Liver (tissue), 9 donors: ENCODE results near the gene PPY. TPM values are rescaled to one million over a fixed set of nuclear protein-coding genes. Genes with fewer than 3 reads are reported as not detected.

Experiments
- DNase-seq: peaks from one replicate; pipeline ENCODE4 v3.0.0-alpha.2; 2017; ENCODE audit warnings: low spot score
- H3K27ac ChIP-seq, 2 donors: one replicate each; pipeline ENCODE4 v1.7.0; 2013; ENCODE audit warnings: inconsistent platforms in 2 of 2, low read length in 2 of 2, control low read depth in 1 of 2, low read depth in 1 of 2, mild to moderate bottlenecking in 1 of 2
- H3K27me3 ChIP-seq, 4 donors: one replicate each; pipeline versions ENCODE4 v1.6.1 to v1.7.0; 2013; ENCODE audit warnings: low read length in 3 of 4, inconsistent platforms in 1 of 4, mild to moderate bottlenecking in 1 of 4, moderate library complexity in 1 of 4; ENCODE audit not compliant: control insufficient read depth in 4 of 4, insufficient read depth in 4 of 4
- H3K36me3 ChIP-seq, 4 donors: one replicate each; pipeline versions ENCODE4 v1.6.1 to v1.7.0; 2013; ENCODE audit warnings: low read length in 3 of 4, mild to moderate bottlenecking in 3 of 4, low read depth in 1 of 4, moderate library complexity in 1 of 4; ENCODE audit not compliant: control insufficient read depth in 4 of 4, insufficient read depth in 3 of 4
- H3K4me1 ChIP-seq, 4 donors: one replicate each; pipeline versions ENCODE4 v1.6.1 to v1.7.0; 2013; ENCODE audit warnings: low read length in 3 of 4, mild to moderate bottlenecking in 3 of 4, moderate library complexity in 1 of 4; ENCODE audit not compliant: control insufficient read depth in 4 of 4, insufficient read depth in 4 of 4
- H3K4me3 ChIP-seq, 3 donors: one replicate each; pipeline versions ENCODE4 v1.6.1 to v1.7.0; 2013; ENCODE audit warnings: low read length in 3 of 3, control low read depth in 1 of 3, low read depth in 1 of 3, mild to moderate bottlenecking in 1 of 3
- H3K9ac ChIP-seq, 2 donors: one replicate each; pipeline ENCODE4 v1.7.0; 2013; ENCODE audit warnings: low read length in 2 of 2, mild to moderate bottlenecking in 2 of 2, moderate library complexity in 2 of 2, control low read depth in 1 of 2, low read depth in 1 of 2
- H3K9me3 ChIP-seq, 4 donors: one replicate each; pipeline versions ENCODE4 v1.6.1 to v1.7.0; 2013; ENCODE audit warnings: low read length in 3 of 4; ENCODE audit not compliant: control insufficient read depth in 4 of 4
- EGR1 ChIP-seq, 2 donors: IDR thresholded peaks; 2 replicates each; pipeline ENCODE4 v1.6.1; 2016 to 2018; ENCODE audit warnings: antibody characterized with exemption in 2 of 2, low read depth in 2 of 2
- FOXA1 ChIP-seq: IDR thresholded peaks from 2 replicates; pipeline ENCODE4 v1.6.1; 2016; ENCODE audit warnings: antibody characterized with exemption
- FOXA2 ChIP-seq: IDR thresholded peaks from 2 replicates; pipeline ENCODE4 v1.6.1; 2016; ENCODE audit warnings: antibody characterized with exemption
- GABPA ChIP-seq, 2 donors: IDR thresholded peaks in 1 of 2; conservative IDR thresholded peaks in 1 of 2; 2 replicates each; pipeline ENCODE4 v1.6.1; 2016; ENCODE audit warnings: antibody characterized with exemption in 2 of 2, mild to moderate bottlenecking in 1 of 2, moderate library complexity in 1 of 2
- HNF4G ChIP-seq: IDR thresholded peaks from 2 replicates; pipeline ENCODE4 v1.6.1; 2016; ENCODE audit warnings: antibody characterized with exemption
- JUND ChIP-seq, 2 donors: IDR thresholded peaks; 2 replicates each; pipeline ENCODE4 v1.6.1; 2016; ENCODE audit warnings: antibody characterized with exemption in 2 of 2
- MAX ChIP-seq: IDR thresholded peaks from 2 replicates; pipeline ENCODE4 v1.6.1; 2016; ENCODE audit warnings: antibody characterized with exemption
- NR2F2 ChIP-seq: IDR thresholded peaks from 2 replicates; pipeline ENCODE4 v1.6.1; 2016; ENCODE audit warnings: antibody characterized with exemption
- REST ChIP-seq: IDR thresholded peaks from 2 replicates; pipeline ENCODE4 v1.6.1; 2016; ENCODE audit warnings: antibody characterized with exemption, mild to moderate bottlenecking
- SP1 ChIP-seq: IDR thresholded peaks from 2 replicates; pipeline ENCODE4 v1.6.1; 2018; ENCODE audit warnings: antibody characterized with exemption, mild to moderate bottlenecking
- TAF1 ChIP-seq: conservative IDR thresholded peaks from 2 replicates; pipeline ENCODE4 v1.6.1; 2016; ENCODE audit warnings: antibody characterized with exemption, mild to moderate bottlenecking
- ZBTB33 ChIP-seq: IDR thresholded peaks from 2 replicates; pipeline ENCODE4 v1.6.1; 2016; ENCODE audit warnings: antibody characterized with exemption
- WGBS: extraction: QIAGEN DNeasy Blood & Tissue Kit; methylation state at CpG from one replicate; pipeline ENCODE4 v1.1.7; 2013; 5-methylcytosine and 5-hydroxymethylcytosine counted together
- polyA plus RNA-seq, 2 donors: library from polyadenylated mRNA; stranded (reverse) in 1 of 2; unstranded in 1 of 2; fragments of 200-250 nt in 1 of 2; fragments of >200 nt in 1 of 2; fragmentation: Nextera tagmentation in 1 of 2; extraction: Ambion mirVana in 1 of 2; gene quantifications; one replicate each; pipeline versions ENCODE4 v1.2.1 to v1.2.3, GENCODE V29; 2013 to 2015
- total RNA-seq, 2 donors: library from RNA; depleted of rRNA; stranded (reverse); fragments of >200 nt; gene quantifications; one replicate each; pipeline ENCODE4 v1.2.3, GENCODE V29; 2014
- TF ChIP-seq, protein P1 (sequence below): fragments of 150-350 bp; IDR thresholded peaks from 2 replicates; pipeline ENCODE4 v1.5.1; 2017; ENCODE audit warnings: improper control_type of control experiment, low read depth, low read length; ENCODE audit not compliant: missing input control
- donor health status: healthy.
- donor health status: healthy.
- donor health status: healthy.
- donor health status: healthy.
- donor health status: healthy.

Gene PPY
- total and polyA plus RNA-seq, 4 donors = not detected

DNA sequence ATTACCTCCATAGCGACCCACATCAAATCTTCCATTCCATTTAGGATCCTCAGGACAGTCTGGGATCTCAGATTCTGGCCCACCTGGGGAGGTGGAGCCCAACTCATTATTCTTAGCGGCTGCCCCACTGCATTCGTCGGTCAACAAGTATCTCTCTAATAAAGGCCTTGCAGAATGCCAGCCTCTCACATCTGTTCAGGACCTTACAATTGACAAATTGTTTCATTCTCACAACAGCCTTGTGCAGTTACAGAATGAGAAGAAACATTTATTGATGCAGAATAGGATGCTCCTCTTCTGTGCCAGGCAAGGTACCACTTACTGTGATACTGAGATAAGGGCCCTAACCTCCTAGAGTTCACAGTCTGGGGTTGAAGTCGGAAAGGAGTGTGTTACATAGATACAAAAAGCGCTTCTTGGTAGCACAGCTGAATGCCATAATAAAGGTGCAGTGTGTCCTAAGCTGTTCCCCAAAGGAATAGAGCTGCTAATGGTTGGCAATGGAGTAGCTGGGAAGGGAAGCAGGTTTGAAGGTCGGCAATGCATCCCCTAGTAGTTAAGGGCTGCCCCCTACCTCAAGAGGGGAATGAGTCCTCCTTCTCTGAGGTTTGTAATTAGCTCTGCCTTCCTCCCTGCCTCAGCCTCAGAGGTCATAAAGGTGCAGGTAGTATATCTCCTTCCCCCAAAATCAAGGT lies 32.6 kb downstream of the PPY start:
- H3K9me3 ChIP-seq = no peaks in the 10 kb centered on the region
- H3K27ac ChIP-seq = no peak overlapping the region
- WGBS = 59% methylated on average over 7 of the region's 7 CpGs
- TF ChIP-seq GABPA (IDR thresholded peaks at IDR 0.05 in 1 of 2, conservative IDR thresholded peaks at IDR 0.05 in 1 of 2) (no peak), NR2F2 (no peak), REST (no peak), ZBTB33 (no peak), EGR1 (IDR thresholded peaks at IDR 0.05; ENCODE audit: low read depth in 2 of 2) (no peak), FOXA2 (no peak)
- TF ChIP-seq, protein P1, sequence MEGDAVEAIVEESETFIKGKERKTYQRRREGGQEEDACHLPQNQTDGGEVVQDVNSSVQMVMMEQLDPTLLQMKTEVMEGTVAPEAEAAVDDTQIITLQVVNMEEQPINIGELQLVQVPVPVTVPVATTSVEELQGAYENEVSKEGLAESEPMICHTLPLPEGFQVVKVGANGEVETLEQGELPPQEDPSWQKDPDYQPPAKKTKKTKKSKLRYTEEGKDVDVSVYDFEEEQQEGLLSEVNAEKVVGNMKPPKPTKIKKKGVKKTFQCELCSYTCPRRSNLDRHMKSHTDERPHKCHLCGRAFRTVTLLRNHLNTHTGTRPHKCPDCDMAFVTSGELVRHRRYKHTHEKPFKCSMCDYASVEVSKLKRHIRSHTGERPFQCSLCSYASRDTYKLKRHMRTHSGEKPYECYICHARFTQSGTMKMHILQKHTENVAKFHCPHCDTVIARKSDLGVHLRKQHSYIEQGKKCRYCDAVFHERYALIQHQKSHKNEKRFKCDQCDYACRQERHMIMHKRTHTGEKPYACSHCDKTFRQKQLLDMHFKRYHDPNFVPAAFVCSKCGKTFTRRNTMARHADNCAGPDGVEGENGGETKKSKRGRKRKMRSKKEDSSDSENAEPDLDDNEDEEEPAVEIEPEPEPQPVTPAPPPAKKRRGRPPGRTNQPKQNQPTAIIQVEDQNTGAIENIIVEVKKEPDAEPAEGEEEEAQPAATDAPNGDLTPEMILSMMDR = no peak
- H3K27me3 ChIP-seq = peaks cover 0 to 18% (median 8%) of the 10 kb centered on the region in 4 donors
- no peaks in the 10 kb centered on the region for H3K36me3 ChIP-seq
- DNase-seq = no peak
- peaks cover 0 to 13% (median 10%) of the 10 kb centered on the region in 4 donors for H3K4me1 ChIP-seq
- H3K4me3 ChIP-seq = no peak overlapping the region
- H3K9ac ChIP-seq = no peak overlapping the region

DNA sequence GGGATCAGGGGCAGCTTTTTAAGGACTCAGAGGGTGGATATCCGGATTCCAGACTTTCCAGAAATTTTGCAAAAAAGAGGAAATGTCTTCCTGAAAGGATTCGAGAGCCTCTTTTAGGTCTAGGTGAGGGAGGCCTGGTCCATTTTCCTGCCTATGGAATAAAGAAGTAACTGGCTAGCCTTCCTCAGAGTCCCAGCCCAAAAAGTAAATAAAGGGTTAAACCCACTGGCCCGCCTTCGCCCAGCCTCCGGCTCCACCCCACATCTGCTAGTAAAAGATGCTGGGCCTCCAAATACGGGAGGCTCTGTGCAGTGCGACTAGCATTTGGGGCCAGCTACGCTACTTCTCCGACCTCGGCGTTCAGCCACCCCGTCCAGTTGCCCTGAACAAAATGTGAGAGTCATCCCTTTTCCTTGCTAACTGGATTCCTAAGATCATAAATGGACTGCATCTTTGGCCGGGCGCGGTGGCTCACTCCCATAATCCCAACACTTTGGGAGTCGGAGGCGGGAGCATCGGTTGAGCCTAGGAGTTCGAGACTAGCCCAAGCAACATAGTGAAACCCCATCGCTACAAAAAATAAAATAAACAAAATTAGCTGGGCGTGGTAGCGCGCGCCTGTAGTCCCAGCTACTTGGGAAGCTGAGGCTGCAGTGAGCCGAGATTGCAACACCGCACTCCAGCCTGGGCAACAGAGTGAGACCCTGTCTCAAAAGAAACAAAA lies 34.1 kb downstream of the PPY start:
- Histone ChIP-seq H3K36me3 (no peaks in the 10 kb centered on the region), H3K27ac (no peak overlapping the region), H3K9ac (no peak overlapping the region), H3K4me3 (no peak overlapping the region), H3K4me1 (peaks cover 0 to 13% (median 10%) of the 10 kb centered on the region in 4 donors), H3K27me3 (peaks cover 0 to 20% (median 9%) of the 10 kb centered on the region in 4 donors), H3K9me3 (no peaks in the 10 kb centered on the region)
- no peak for DNase-seq
- 26% methylated on average over 26 of the region's 26 CpGs for WGBS
- TF ChIP-seq FOXA1 (no peak), EGR1 (IDR thresholded peaks at IDR 0.05; ENCODE audit: low read depth in 2 of 2) (no peak), SP1 (no peak), TAF1 (no peak), NR2F2 (no peak), JUND (IDR thresholded peaks at IDR 0.05) (no peak), GABPA (IDR thresholded peaks at IDR 0.05 in 1 of 2, conservative IDR thresholded peaks at IDR 0.05 in 1 of 2) (no peak), HNF4G (no peak), MAX (no peak), REST (no peak)
- TF ChIP-seq, protein P1 = no peak
